Peyer's patch (tissue), 4 donors: ENCODE data around the gene UBE3A. TPM values are rescaled to one million over a fixed set of nuclear protein-coding genes. Genes with fewer than 3 reads are reported as not detected.

Experiments used
- DNase-seq, 3 donors: peaks; one replicate each; pipeline ENCODE4 v3.0.0-alpha.2; 2017 to 2019
- H3K27ac ChIP-seq, 4 donors: fragments of 200-600 bp; sonication (generic); one replicate each; pipeline ENCODE4 v1.5.1; 2016 to 2019
- H3K27me3 ChIP-seq, 2 donors: fragments of 200-600 bp; sonication (generic); one replicate each; pipeline ENCODE4 v1.5.1; 2019
- H3K36me3 ChIP-seq, 3 donors: fragments of 200-600 bp; sonication (generic); one replicate each; pipeline ENCODE4 v1.5.1; 2016 to 2019
- H3K4me1 ChIP-seq, 4 donors: fragments of 200-600 bp; sonication (generic); one replicate each; pipeline ENCODE4 v1.5.1; 2016 to 2019
- H3K4me3 ChIP-seq, 4 donors: fragments of 200-600 bp; sonication (generic); 1 replicate in 3 of 4; 2 replicates in 1 of 4; pipeline ENCODE4 v1.5.1; 2016 to 2019; ENCODE audit warnings: mild to moderate bottlenecking in 1 of 4
- H3K9me3 ChIP-seq, 4 donors: fragments of 200-600 bp; sonication (generic); one replicate each; pipeline ENCODE4 v1.5.1; 2016 to 2019; ENCODE audit warnings: mild to moderate bottlenecking in 1 of 4
- CTCF ChIP-seq, 6 experiments: fragments of 450-650 bp in 4 of 6; fragments of 200-600 bp in 2 of 6; sonication (generic) in 1 of 6; IDR thresholded peaks; one replicate each; pipeline ENCODE4 v1.5.1; 2017 to 2019; ENCODE audit warnings: antibody characterized with exemption in 6 of 6, mild to moderate bottlenecking in 3 of 6, moderate library complexity in 1 of 6
- POLR2A ChIP-seq, 2 donors: fragments of 450-650 bp; IDR thresholded peaks; one replicate each; pipeline ENCODE4 v1.5.1; 2017; ENCODE audit warnings: antibody characterized with exemption in 2 of 2, mild to moderate bottlenecking in 2 of 2, moderate library complexity in 2 of 2
- total RNA-seq, 4 donors: library from RNA; depleted of rRNA; stranded (reverse); fragments of >200 nt; gene quantifications; one replicate each; pipeline ENCODE4 v1.1.0, GENCODE V29; 2016

Gene UBE3A
- total RNA-seq, 4 donors from 2014 or later = 52.9 to 106 (median 95.2) TPM

- Histone ChIP-seq H3K4me1 (no peaks in the 10 kb centered on the region), H3K4me3 (no peak overlapping the region), H3K9me3 (no peaks in the 10 kb centered on the region), H3K27ac (no peak overlapping the region), H3K36me3 (no peaks in the 10 kb centered on the region), H3K27me3 (no peaks in the 10 kb centered on the region)
- no peak for TF ChIP-seq CTCF (IDR thresholded peaks at IDR 0.05)
- no peak for TF ChIP-seq POLR2A (IDR thresholded peaks at IDR 0.05)
- no peak for DNase-seq
Observed at GRCh38 chr15:25451501-25451900, 12.7 kb upstream of the UBE3A start.

GRCh38 chr15:25450163-25450562 is 11.3 kb upstream of the UBE3A start:
- Histone ChIP-seq H3K4me1 (no peaks in the 10 kb centered on the region), H3K4me3 (no peak overlapping the region), H3K27me3 (no peaks in the 10 kb centered on the region), H3K36me3 (no peaks in the 10 kb centered on the region), H3K27ac (no peak overlapping the region), H3K9me3 (no peaks in the 10 kb centered on the region)
- no peak for DNase-seq
- TF ChIP-seq CTCF (IDR thresholded peaks at IDR 0.05) (no peak), POLR2A (IDR thresholded peaks at IDR 0.05) (no peak)

- Histone ChIP-seq H3K4me1 (no peaks in the 10 kb centered on the region), H3K9me3 (no peaks in the 10 kb centered on the region), H3K4me3 (no peak overlapping the region), H3K27ac (no peak overlapping the region), H3K27me3 (no peaks in the 10 kb centered on the region), H3K36me3 (no peaks in the 10 kb centered on the region)
- TF ChIP-seq CTCF (IDR thresholded peaks at IDR 0.05) = no peak
- no peak for TF ChIP-seq POLR2A (IDR thresholded peaks at IDR 0.05)
- DNase-seq = no peak
Observed at GRCh38 chr15:25446076-25446475, 7.3 kb upstream of the UBE3A start.

- H3K4me3 ChIP-seq = no peak overlapping the region
- DNase-seq = no peak
- H3K27ac ChIP-seq = no peak overlapping the region
- no peaks in the 10 kb centered on the region for H3K4me1 ChIP-seq
- no peaks in the 10 kb centered on the region for H3K27me3 ChIP-seq
- TF ChIP-seq POLR2A (IDR thresholded peaks at IDR 0.05) (no peak), CTCF (IDR thresholded peaks at IDR 0.05) (no peak)
- peaks cover 0 to 4% (median 0%) of the 10 kb centered on the region in 3 donors for H3K36me3 ChIP-seq
- H3K9me3 ChIP-seq = no peaks in the 10 kb centered on the region
Observed at GRCh38 chr15:25445412-25445811, 6.6 kb upstream of the UBE3A start.

- TF ChIP-seq CTCF (IDR thresholded peaks at IDR 0.05) = no peak
- TF ChIP-seq POLR2A (IDR thresholded peaks at IDR 0.05) = no peak
- Histone ChIP-seq H3K27ac (peak overlapping the region in 1 of 4 donors; percentile 3), H3K27me3 (no peaks in the 10 kb centered on the region), H3K36me3 (peaks cover 0 to 4% (median 0%) of the 10 kb centered on the region in 3 donors), H3K4me1 (peaks cover 0 to 15% (median 5%) of the 10 kb centered on the region in 4 donors), H3K4me3 (no peak overlapping the region), H3K9me3 (no peaks in the 10 kb centered on the region)
- DNase-seq = no peak
Observed at GRCh38 chr15:25441111-25441510, 2.3 kb upstream of the UBE3A start.

- Histone ChIP-seq H3K4me1 (peaks cover 0 to 15% (median 5%) of the 10 kb centered on the region in 4 donors), H3K9me3 (no peaks in the 10 kb centered on the region), H3K27me3 (no peaks in the 10 kb centered on the region), H3K36me3 (peaks cover 0 to 4% (median 0%) of the 10 kb centered on the region in 3 donors), H3K4me3 (peak overlapping the region; percentile 61 to 98 (median 92)), H3K27ac (peak overlapping the region; percentile 94 to 98 (median 95))
- peak in 2 of 3 donors; percentile 17 to 70 for DNase-seq
- TF ChIP-seq POLR2A (IDR thresholded peaks at IDR 0.05) = no peak
- no peak for TF ChIP-seq CTCF (IDR thresholded peaks at IDR 0.05)
Observed at GRCh38 chr15:25439369-25439836, 579 bp upstream of the UBE3A start.
